Type B pancreatic cell (in vitro differentiated cells): ENCODE measurements around the gene RSAD1. TPM values are rescaled to one million over a fixed set of nuclear protein-coding genes. Genes with fewer than 3 reads are reported as not detected.

Experiments used
- DNase-seq: peaks from one replicate; pipeline ENCODE4 v3.0.0; 2021; ENCODE audit warnings: mixed read lengths; ENCODE audit not compliant: unreplicated experiment; ENCODE audit errors: extremely low spot score
- H3K27ac Mint-ChIP-seq: 2 replicates; pipeline ENCODE4 v1.8.0; 2021; ENCODE audit warnings: mild to moderate bottlenecking, mixed read lengths
- H3K27me3 Mint-ChIP-seq: 2 replicates; pipeline ENCODE4 v1.8.0; 2021; ENCODE audit warnings: mixed read lengths
- H3K36me3 Mint-ChIP-seq: 2 replicates; pipeline ENCODE4 v1.8.0; 2021; ENCODE audit warnings: mixed read lengths
- H3K4me1 Mint-ChIP-seq: one replicate; pipeline ENCODE4 v1.8.0; 2021; ENCODE audit warnings: mixed read lengths; ENCODE audit not compliant: unreplicated experiment
- H3K4me3 Mint-ChIP-seq: 2 replicates; pipeline ENCODE4 v1.8.0; 2021; ENCODE audit warnings: mild to moderate bottlenecking, mixed read lengths
- H3K9me3 Mint-ChIP-seq: 2 replicates; pipeline ENCODE4 v1.8.0; 2021; ENCODE audit warnings: mixed read lengths
- total RNA-seq: library from RNA; stranded (reverse); gene quantifications from 2 replicates; pipeline ENCODE4 v1.2.1, GENCODE V29; 2021; ENCODE audit warnings: low replicate concordance
- TF ChIP-seq, protein P1 (sequence below): fragments of 200-600 bp; sonication (generic); conservative IDR thresholded peaks from 2 replicates; pipeline ENCODE4 v1.5.0; 2021; ENCODE audit warnings: antibody characterized with exemption, mild to moderate bottlenecking

The RSAD1 gene
- total RNA-seq, 1 donor from 2014 or later, result 40.7 TPM

DNA sequence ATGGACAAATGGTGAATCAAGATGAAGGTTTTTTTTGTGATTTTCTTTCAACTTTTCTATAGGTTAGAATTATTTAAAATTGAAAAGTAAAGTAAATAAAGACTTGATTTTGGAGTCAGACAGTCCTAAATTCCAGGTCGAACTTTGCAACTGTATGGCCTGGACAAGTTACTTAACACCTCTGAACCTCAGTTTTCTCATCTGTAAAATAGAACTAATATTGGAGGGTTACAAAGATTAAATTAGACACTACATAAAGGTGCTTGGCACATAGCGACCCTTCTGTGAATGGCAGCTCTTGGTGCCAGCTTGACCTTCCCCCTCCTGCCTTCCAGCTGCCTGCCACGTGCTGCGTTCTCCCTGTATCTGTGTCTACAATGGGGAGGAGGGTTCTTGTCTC lies 3.0 kb downstream of the RSAD1 start:
- TF ChIP-seq, protein P1, sequence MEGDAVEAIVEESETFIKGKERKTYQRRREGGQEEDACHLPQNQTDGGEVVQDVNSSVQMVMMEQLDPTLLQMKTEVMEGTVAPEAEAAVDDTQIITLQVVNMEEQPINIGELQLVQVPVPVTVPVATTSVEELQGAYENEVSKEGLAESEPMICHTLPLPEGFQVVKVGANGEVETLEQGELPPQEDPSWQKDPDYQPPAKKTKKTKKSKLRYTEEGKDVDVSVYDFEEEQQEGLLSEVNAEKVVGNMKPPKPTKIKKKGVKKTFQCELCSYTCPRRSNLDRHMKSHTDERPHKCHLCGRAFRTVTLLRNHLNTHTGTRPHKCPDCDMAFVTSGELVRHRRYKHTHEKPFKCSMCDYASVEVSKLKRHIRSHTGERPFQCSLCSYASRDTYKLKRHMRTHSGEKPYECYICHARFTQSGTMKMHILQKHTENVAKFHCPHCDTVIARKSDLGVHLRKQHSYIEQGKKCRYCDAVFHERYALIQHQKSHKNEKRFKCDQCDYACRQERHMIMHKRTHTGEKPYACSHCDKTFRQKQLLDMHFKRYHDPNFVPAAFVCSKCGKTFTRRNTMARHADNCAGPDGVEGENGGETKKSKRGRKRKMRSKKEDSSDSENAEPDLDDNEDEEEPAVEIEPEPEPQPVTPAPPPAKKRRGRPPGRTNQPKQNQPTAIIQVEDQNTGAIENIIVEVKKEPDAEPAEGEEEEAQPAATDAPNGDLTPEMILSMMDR, result no peak

DNA sequence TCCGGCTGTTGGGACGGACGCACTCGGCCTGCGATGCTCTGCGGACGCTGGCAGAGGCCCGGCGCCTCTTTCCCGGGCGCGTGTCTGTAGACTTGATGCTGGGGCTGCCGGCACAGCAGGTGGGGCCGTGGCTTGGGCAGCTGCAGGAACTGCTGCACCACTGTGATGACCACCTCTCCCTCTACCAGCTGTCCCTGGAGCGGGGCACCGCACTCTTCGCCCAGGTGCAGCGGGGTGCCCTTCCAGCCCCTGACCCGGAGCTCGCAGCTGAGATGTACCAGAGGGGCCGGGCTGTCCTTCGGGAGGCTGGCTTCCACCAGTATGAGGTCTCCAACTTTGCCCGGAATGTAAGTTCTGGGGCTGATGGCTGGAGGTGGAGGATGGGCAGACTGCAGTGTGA lies 3.5 kb downstream of the RSAD1 start:
- H3K4me3 Mint-ChIP-seq, result no peak overlapping the region
- H3K27me3 Mint-ChIP-seq, result peaks cover 5% of the 10 kb centered on the region
- DNase-seq, result no peak
- H3K36me3 Mint-ChIP-seq, result peaks cover 7% of the 10 kb centered on the region
- H3K4me1 Mint-ChIP-seq, result peaks cover 14% of the 10 kb centered on the region
- TF ChIP-seq, protein P1, result no peak
- H3K9me3 Mint-ChIP-seq, result no peaks in the 10 kb centered on the region
- H3K27ac Mint-ChIP-seq, result no peak overlapping the region

More for the DNA sequence above, 3.0 kb downstream of the RSAD1 start:
- no peak for DNase-seq
- Mint-ChIP-seq H3K9me3 (no peaks in the 10 kb centered on the region), H3K4me3 (no peak overlapping the region), H3K27ac (no peak overlapping the region), H3K36me3 (peaks cover 7% of the 10 kb centered on the region), H3K27me3 (peaks cover 5% of the 10 kb centered on the region), H3K4me1 (peaks cover 14% of the 10 kb centered on the region)

- H3K4me3 Mint-ChIP-seq, result no peak overlapping the region
- H3K36me3 Mint-ChIP-seq, result peaks cover 7% of the 10 kb centered on the region
- peaks cover 14% of the 10 kb centered on the region for H3K4me1 Mint-ChIP-seq
- H3K27ac Mint-ChIP-seq, result peak overlapping the region; percentile 50
- TF ChIP-seq, protein P1, result peak; percentile 89
- DNase-seq, result peak; percentile 84
- H3K27me3 Mint-ChIP-seq, result peaks cover 5% of the 10 kb centered on the region
- H3K9me3 Mint-ChIP-seq, result no peaks in the 10 kb centered on the region
Observed at GRCh38 chr17:50482516-50482915, 3.9 kb downstream of the RSAD1 start.

- Mint-ChIP-seq H3K36me3 (peaks cover 5% of the 10 kb centered on the region), H3K27ac (no peak overlapping the region), H3K27me3 (peaks cover 2% of the 10 kb centered on the region), H3K4me3 (no peak overlapping the region), H3K9me3 (no peaks in the 10 kb centered on the region), H3K4me1 (peaks cover 9% of the 10 kb centered on the region)
- TF ChIP-seq, protein P1, result no peak
- DNase-seq, result no peak
Observed at GRCh38 chr17:50483266-50483665, 4.6 kb downstream of the RSAD1 start.

- Mint-ChIP-seq H3K4me3 (no peak overlapping the region), H3K27me3 (no peaks in the 10 kb centered on the region), H3K27ac (no peak overlapping the region), H3K9me3 (no peaks in the 10 kb centered on the region), H3K4me1 (peaks cover 2% of the 10 kb centered on the region), H3K36me3 (peaks cover 3% of the 10 kb centered on the region)
- DNase-seq, result no peak
- TF ChIP-seq, protein P1, result no peak
Observed at GRCh38 chr17:50484386-50485155, 5.9 kb downstream of the RSAD1 start.
